Smooth muscle cell (in vitro differentiated cells): ENCODE measurements around the gene PROSER2. TPM values are rescaled to one million over a fixed set of nuclear protein-coding genes. Genes with fewer than 3 reads are reported as not detected.

ENCODE experiments used
- DNase-seq: peaks from one replicate; lab custom pipeline; 2025; ENCODE audit not compliant: unreplicated experiment; lab: John Stamatoyannopoulos, UW
- H2AFZ ChIP-seq: fragments of 200-600 bp; sonication (generic); 2 replicates; pipeline ENCODE4 v1.6.0; 2016; ENCODE audit warnings: antibody characterized with exemption, low read depth, mild to moderate bottlenecking
- H3F3A ChIP-seq: fragments of 200-600 bp; sonication (generic); 2 replicates; pipeline ENCODE4 v1.6.0; 2017; ENCODE audit warnings: antibody characterized with exemption, low read depth
- H3K27ac ChIP-seq: fragments of 200-600 bp; sonication (generic); 2 replicates; pipeline ENCODE4 v1.5.1; 2016; ENCODE audit warnings: low read depth, mild to moderate bottlenecking
- H3K27me3 ChIP-seq: fragments of 200-600 bp; sonication (generic); 2 replicates; pipeline ENCODE4 v1.6.1; 2016; ENCODE audit warnings: low read depth, mild to moderate bottlenecking
- H3K36me3 ChIP-seq: fragments of 200-600 bp; sonication (generic); 2 replicates; pipeline ENCODE4 v1.5.1; 2016; ENCODE audit warnings: low read depth
- H3K4me1 ChIP-seq: fragments of 200-600 bp; sonication (generic); 2 replicates; pipeline ENCODE4 v1.5.1; 2016; ENCODE audit warnings: low read depth
- H3K4me2 ChIP-seq: fragments of 200-600 bp; sonication (generic); 2 replicates; pipeline ENCODE4 v1.6.0; 2016; ENCODE audit warnings: mild to moderate bottlenecking
- H3K4me3 ChIP-seq: fragments of 200-600 bp; sonication (generic); 2 replicates; pipeline ENCODE4 v1.5.1; 2016; ENCODE audit warnings: mild to moderate bottlenecking
- H3K79me2 ChIP-seq: fragments of 200-600 bp; sonication (generic); 2 replicates; pipeline ENCODE4 v1.6.0; 2016; ENCODE audit warnings: low read depth, mild to moderate bottlenecking
- H3K9ac ChIP-seq: fragments of 200-600 bp; sonication (generic); 2 replicates; pipeline ENCODE4 v1.6.0; 2016; ENCODE audit warnings: low read depth
- H3K9me3 ChIP-seq: fragments of 200-600 bp; sonication (generic); replicated peaks from 2 replicates; pipeline ENCODE4 v1.5.1; 2016; ENCODE audit warnings: low read depth
- H4K20me1 ChIP-seq: fragments of 200-600 bp; sonication (generic); 2 replicates; pipeline ENCODE4 v1.6.0; 2016; ENCODE audit warnings: low read depth
- WGBS: methylation state at CpG from one replicate; pipeline ENCODE4 v1.1.7; 2016; ENCODE audit warnings: low lambda C conversion rate; 5-methylcytosine and 5-hydroxymethylcytosine counted together
- polyA plus RNA-seq: library from polyadenylated mRNA; unstranded; fragments of >200 nt; fragmentation: Nextera tagmentation; extraction: Ambion mirVana; gene quantifications from 2 replicates; pipeline ENCODE4 v1.2.1, GENCODE V29; 2016
- total RNA-seq: library from RNA; depleted of rRNA; stranded (reverse); fragments of >200 nt; gene quantifications from 2 replicates; pipeline ENCODE4 v1.2.3, GENCODE V29; 2014
- TF ChIP-seq, protein P1 (sequence below): fragments of 200-600 bp; sonication (generic); IDR thresholded peaks from 2 replicates; pipeline ENCODE4 v1.5.1; 2017; ENCODE audit warnings: borderline replicate concordance, mild to moderate bottlenecking, antibody characterized with exemption; ENCODE audit not compliant: insufficient read depth, poor library complexity, severe bottlenecking

PROSER2 gene
- total and polyA plus RNA-seq, 2 experiments from 2014 or later = 4.9 to 8.2 TPM

DNA sequence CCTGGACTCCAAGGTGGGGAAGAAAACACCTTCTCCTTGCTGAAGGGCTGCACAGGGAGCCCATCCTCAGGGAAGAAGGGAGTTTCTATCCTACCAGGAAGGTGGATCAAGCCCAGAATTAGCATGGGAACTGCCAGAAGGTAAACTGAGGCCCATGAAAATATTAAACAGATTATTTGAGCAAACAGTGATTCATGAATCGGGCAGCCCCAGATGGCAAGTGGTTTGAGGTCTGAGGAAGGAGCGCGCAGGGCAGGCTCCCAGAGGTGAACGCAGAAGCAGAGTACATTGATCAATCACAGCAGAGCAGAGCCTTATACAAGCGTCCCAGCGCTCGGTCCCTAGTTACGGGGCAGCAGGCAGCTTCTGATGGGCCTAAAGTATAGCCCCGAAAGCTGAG, 35.8 kb upstream of the PROSER2 start:
- H3F3A ChIP-seq = no peaks in the 10 kb centered on the region
- H4K20me1 ChIP-seq = no peaks in the 10 kb centered on the region
- TF ChIP-seq, protein P1, sequence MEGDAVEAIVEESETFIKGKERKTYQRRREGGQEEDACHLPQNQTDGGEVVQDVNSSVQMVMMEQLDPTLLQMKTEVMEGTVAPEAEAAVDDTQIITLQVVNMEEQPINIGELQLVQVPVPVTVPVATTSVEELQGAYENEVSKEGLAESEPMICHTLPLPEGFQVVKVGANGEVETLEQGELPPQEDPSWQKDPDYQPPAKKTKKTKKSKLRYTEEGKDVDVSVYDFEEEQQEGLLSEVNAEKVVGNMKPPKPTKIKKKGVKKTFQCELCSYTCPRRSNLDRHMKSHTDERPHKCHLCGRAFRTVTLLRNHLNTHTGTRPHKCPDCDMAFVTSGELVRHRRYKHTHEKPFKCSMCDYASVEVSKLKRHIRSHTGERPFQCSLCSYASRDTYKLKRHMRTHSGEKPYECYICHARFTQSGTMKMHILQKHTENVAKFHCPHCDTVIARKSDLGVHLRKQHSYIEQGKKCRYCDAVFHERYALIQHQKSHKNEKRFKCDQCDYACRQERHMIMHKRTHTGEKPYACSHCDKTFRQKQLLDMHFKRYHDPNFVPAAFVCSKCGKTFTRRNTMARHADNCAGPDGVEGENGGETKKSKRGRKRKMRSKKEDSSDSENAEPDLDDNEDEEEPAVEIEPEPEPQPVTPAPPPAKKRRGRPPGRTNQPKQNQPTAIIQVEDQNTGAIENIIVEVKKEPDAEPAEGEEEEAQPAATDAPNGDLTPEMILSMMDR = no peak
- H3K4me2 ChIP-seq = no peak overlapping the region
- H3K79me2 ChIP-seq = no peaks in the 10 kb centered on the region
- H2AFZ ChIP-seq = no peak overlapping the region
- H3K4me1 ChIP-seq = no peaks in the 10 kb centered on the region
- no peaks in the 10 kb centered on the region for H3K36me3 ChIP-seq
- no peaks in the 10 kb centered on the region for H3K9me3 ChIP-seq
- no peak overlapping the region for H3K4me3 ChIP-seq
- H3K27me3 ChIP-seq = peaks cover 4% of the 10 kb centered on the region
- no peak for DNase-seq
- WGBS = 91% methylated on average over 9 of the region's 9 CpGs
- no peak overlapping the region for H3K9ac ChIP-seq
- H3K27ac ChIP-seq = no peak overlapping the region

DNA sequence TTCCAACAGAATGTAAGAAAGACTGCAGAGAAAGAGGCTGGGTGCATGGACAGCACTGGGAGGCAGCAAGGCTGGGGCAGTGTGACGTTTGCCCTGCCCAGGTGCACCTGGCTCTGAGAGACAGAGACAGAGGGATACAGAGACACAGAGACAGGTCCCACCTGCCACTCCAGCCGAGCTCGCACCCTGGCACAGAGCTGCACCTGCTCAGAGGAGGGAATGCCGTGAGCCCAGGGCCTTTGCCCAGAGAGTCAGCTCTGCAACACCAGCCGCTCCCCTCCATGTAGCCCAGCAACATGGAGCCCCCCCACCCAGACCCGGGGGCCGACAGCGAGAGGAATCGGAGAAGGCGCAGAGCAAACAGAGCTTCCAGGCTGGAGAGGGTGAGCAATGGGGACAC, 35.3 kb upstream of the PROSER2 start:
- Histone ChIP-seq H2AFZ (no peak overlapping the region), H3K4me2 (no peak overlapping the region), H3K27ac (no peak overlapping the region), H3K27me3 (peaks cover 4% of the 10 kb centered on the region), H3K4me3 (no peak overlapping the region), H3K9me3 (no peaks in the 10 kb centered on the region), H3K9ac (no peak overlapping the region), H3K4me1 (no peaks in the 10 kb centered on the region), H3F3A (no peaks in the 10 kb centered on the region), H3K79me2 (no peaks in the 10 kb centered on the region), H3K36me3 (no peaks in the 10 kb centered on the region), H4K20me1 (no peaks in the 10 kb centered on the region)
- no peak for DNase-seq
- TF ChIP-seq, protein P1 = no peak
- WGBS = 87% methylated on average over 10 of the region's 10 CpGs

DNA sequence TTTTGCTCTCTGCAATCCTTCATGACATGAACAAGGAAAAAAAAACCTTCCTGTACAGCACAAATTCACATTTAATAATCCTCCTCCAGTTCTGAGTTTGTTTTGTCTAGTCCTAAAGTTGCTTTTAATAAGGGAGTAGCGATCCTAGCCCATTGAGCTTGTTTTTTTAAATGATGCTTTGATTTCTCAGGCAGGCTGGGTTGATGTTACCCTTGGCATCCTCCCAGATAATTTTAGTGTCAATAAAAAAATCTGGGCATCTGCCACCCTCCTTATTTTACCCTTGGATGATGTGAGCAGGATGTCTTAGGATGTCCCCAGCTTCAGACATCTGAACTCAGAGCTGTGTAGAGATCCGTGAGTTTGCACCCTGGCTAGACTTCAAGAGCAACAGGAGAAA, 33.9 kb upstream of the PROSER2 start:
- H3K9me3 ChIP-seq = no peaks in the 10 kb centered on the region
- no peak overlapping the region for H3K4me3 ChIP-seq
- H3K4me2 ChIP-seq = no peak overlapping the region
- H3F3A ChIP-seq = no peaks in the 10 kb centered on the region
- H3K9ac ChIP-seq = no peak overlapping the region
- no peaks in the 10 kb centered on the region for H3K36me3 ChIP-seq
- no peaks in the 10 kb centered on the region for H3K4me1 ChIP-seq
- no peak overlapping the region for H3K27ac ChIP-seq
- no peak overlapping the region for H2AFZ ChIP-seq
- TF ChIP-seq, protein P1 = no peak
- no peaks in the 10 kb centered on the region for H4K20me1 ChIP-seq
- no peak for DNase-seq
- peaks cover 4% of the 10 kb centered on the region for H3K27me3 ChIP-seq
- 92% methylated on average over 2 of the region's 2 CpGs for WGBS
- H3K79me2 ChIP-seq = no peaks in the 10 kb centered on the region

DNA sequence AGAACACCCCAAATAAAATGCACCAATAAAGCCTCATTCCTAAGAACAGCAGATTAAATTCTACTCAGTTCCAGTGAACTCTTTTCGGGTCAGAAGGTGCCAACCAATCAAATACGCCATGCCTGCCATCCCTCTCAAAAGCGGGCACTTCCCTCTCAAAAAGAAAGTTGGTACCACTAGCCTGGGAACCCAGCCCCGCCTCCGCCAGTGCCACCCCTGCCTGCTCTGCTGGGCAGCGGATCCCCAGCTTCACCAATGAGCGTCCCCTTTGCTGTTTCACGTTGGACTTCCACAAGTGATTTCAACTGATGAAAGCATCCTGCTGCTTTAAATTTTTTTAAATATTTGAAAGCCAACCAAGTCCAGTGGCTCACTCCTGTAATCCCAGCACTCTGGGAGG, 33.2 kb upstream of the PROSER2 start:
- no peak overlapping the region for H3K9ac ChIP-seq
- H3K4me2 ChIP-seq = no peak overlapping the region
- no peak for DNase-seq
- TF ChIP-seq, protein P1 = no peak
- peaks cover 4% of the 10 kb centered on the region for H3K27me3 ChIP-seq
- no peaks in the 10 kb centered on the region for H3K4me1 ChIP-seq
- no peaks in the 10 kb centered on the region for H3K36me3 ChIP-seq
- no peak overlapping the region for H2AFZ ChIP-seq
- H3K9me3 ChIP-seq = no peaks in the 10 kb centered on the region
- H3K27ac ChIP-seq = no peak overlapping the region
- H4K20me1 ChIP-seq = no peaks in the 10 kb centered on the region
- no peak overlapping the region for H3K4me3 ChIP-seq
- H3K79me2 ChIP-seq = no peaks in the 10 kb centered on the region
- 91% methylated on average over 8 of the region's 8 CpGs for WGBS
- no peaks in the 10 kb centered on the region for H3F3A ChIP-seq
